ENCODE data around the gene PRAMEF1.

The PRAMEF1 gene

DNA sequence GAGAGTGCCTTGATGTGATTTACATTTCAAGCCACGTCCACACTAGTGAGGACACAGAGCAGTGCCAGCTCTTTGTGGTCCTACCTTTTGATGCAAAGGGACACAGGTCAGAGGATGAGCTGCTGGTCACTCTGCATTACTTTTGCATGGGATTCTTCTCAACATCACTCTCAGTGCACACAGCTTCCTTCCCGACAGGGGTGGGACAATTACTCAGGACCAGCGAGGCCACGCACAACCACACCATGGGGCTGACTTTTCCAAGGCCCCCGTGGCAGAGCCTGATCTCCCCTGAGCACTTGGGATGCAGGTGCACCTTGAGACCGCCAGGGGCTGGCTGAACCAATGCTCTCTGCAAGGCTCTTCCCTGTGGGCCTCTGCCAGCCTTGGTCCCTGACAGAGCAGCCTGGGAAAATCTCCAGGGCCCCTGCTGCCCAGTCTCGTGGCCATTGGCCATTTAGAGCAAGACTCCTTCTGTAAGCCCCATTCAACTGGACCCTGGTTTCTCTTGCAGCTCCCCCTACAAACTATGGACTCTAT lies 30.9 kb upstream of the PRAMEF1 start:
- Histone ChIP-seq H4K20me1 (ENCODE audit: insufficient read depth, low read length, poor library complexity, severe bottlenecking) (no peaks in the 10 kb centered on the region), H3K4me2 (ENCODE audit: low read depth, low read length, poor library complexity, severe bottlenecking) (no peak overlapping the region), H3K9me2 (replicated peaks; ENCODE audit: low read depth, low read length) (no peaks in the 10 kb centered on the region), H3K9me3 (ENCODE audit: insufficient read depth, low read depth, low read length) (no peaks in the 10 kb centered on the region), H3F3A (ENCODE audit: low read depth) (no peaks in the 10 kb centered on the region), H2AFZ (ENCODE audit: low read length) (no peak overlapping the region), H3K27me3 (ENCODE audit: insufficient read depth, low read length, poor library complexity, severe bottlenecking) (no peaks in the 10 kb centered on the region), H3K36me3 (ENCODE audit: insufficient read depth, low read length) (no peaks in the 10 kb centered on the region), H3K9ac (ENCODE audit: low read depth, low read length, poor library complexity, severe bottlenecking) (no peak overlapping the region), H3K79me2 (ENCODE audit: insufficient read depth, low read length) (no peaks in the 10 kb centered on the region), H3K4me1 (ENCODE audit: insufficient read depth, low read length, poor library complexity, severe bottlenecking) (no peaks in the 10 kb centered on the region), H3K4me3 (ENCODE audit: low read length, poor library complexity, severe bottlenecking) (no peak overlapping the region)
- TF ChIP-seq EZH2phosphoT487 (IDR thresholded peaks at IDR 0.05; ENCODE audit: borderline replicate concordance): no peak
- TF ChIP-seq, protein P1, sequence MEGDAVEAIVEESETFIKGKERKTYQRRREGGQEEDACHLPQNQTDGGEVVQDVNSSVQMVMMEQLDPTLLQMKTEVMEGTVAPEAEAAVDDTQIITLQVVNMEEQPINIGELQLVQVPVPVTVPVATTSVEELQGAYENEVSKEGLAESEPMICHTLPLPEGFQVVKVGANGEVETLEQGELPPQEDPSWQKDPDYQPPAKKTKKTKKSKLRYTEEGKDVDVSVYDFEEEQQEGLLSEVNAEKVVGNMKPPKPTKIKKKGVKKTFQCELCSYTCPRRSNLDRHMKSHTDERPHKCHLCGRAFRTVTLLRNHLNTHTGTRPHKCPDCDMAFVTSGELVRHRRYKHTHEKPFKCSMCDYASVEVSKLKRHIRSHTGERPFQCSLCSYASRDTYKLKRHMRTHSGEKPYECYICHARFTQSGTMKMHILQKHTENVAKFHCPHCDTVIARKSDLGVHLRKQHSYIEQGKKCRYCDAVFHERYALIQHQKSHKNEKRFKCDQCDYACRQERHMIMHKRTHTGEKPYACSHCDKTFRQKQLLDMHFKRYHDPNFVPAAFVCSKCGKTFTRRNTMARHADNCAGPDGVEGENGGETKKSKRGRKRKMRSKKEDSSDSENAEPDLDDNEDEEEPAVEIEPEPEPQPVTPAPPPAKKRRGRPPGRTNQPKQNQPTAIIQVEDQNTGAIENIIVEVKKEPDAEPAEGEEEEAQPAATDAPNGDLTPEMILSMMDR (conservative IDR thresholded peaks at IDR 0.05; ENCODE audit: low read length): peak; percentile 32; the same call in 1 of the 2 replicates

DNA sequence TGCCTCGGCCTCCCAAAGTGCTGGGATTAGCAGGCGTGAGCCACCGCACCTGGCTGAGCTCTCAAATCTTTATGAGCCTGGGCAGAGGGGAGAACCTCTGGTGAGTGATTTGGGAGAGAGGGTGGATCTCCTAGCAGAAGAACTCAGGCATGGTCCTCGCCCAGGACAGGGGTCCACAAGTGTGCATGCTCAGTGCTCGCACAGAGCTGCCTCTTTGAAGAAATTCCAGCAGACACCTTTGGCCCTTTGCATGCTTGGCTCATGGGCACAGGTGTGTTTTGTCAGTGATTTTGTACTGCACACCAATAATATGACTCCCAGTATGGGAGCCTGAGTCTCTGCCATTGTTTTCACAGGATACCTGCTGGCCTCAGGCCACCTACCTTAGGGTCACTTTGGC lies 29.4 kb upstream of the PRAMEF1 start:
- H3K27me3 ChIP-seq (ENCODE audit: insufficient read depth, low read length, poor library complexity, severe bottlenecking): no peaks in the 10 kb centered on the region
- H3K9ac ChIP-seq (ENCODE audit: low read depth, low read length, poor library complexity, severe bottlenecking): no peak overlapping the region
- no peaks in the 10 kb centered on the region for H3K79me2 ChIP-seq (ENCODE audit: insufficient read depth, low read length)
- H3K9me2 ChIP-seq (replicated peaks; ENCODE audit: low read depth, low read length): no peaks in the 10 kb centered on the region
- no peaks in the 10 kb centered on the region for H3K36me3 ChIP-seq (ENCODE audit: insufficient read depth, low read length)
- TF ChIP-seq EZH2phosphoT487 (IDR thresholded peaks at IDR 0.05; ENCODE audit: borderline replicate concordance): no peak
- TF ChIP-seq, protein P1 (conservative IDR thresholded peaks at IDR 0.05; ENCODE audit: low read length): no peak
- no peaks in the 10 kb centered on the region for H3K9me3 ChIP-seq (ENCODE audit: insufficient read depth, low read depth, low read length)
- no peaks in the 10 kb centered on the region for H3F3A ChIP-seq (ENCODE audit: low read depth)
- H2AFZ ChIP-seq (ENCODE audit: low read length): no peak overlapping the region
- H4K20me1 ChIP-seq (ENCODE audit: insufficient read depth, low read length, poor library complexity, severe bottlenecking): no peaks in the 10 kb centered on the region
- H3K4me3 ChIP-seq (ENCODE audit: low read length, poor library complexity, severe bottlenecking): no peak overlapping the region
- no peaks in the 10 kb centered on the region for H3K4me1 ChIP-seq (ENCODE audit: insufficient read depth, low read length, poor library complexity, severe bottlenecking)
- no peak overlapping the region for H3K4me2 ChIP-seq (ENCODE audit: low read depth, low read length, poor library complexity, severe bottlenecking)

DNA sequence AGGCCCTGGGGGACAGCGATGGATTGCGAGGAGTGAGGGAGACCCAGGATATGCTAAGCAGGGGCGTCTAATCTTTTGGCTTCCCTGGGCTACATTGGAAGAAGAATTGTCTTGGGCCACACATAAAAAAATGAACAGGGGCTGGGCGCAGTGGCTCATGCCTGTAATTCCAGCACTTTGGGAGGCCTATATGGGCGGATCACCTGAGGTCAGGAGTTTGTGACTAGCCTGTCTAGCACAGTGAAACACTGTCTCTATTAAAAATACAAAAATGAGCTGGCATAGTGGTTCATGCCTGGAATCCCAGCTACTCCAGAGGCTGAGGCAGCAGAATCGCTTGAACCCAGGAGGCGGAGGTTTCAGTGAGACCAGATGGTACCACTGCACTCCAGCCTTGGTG lies 28.4 kb upstream of the PRAMEF1 start:
- no peaks in the 10 kb centered on the region for H3K27me3 ChIP-seq (ENCODE audit: insufficient read depth, low read length, poor library complexity, severe bottlenecking)

More for the DNA sequence above, 28.4 kb upstream of the PRAMEF1 start:
- no peaks in the 10 kb centered on the region for H3K79me2 ChIP-seq (ENCODE audit: insufficient read depth, low read length)
- no peak overlapping the region for H2AFZ ChIP-seq (ENCODE audit: low read length)
- no peak overlapping the region for H3K4me3 ChIP-seq (ENCODE audit: low read length, poor library complexity, severe bottlenecking)
- H3K9me3 ChIP-seq (ENCODE audit: insufficient read depth, low read depth, low read length): no peaks in the 10 kb centered on the region
- no peaks in the 10 kb centered on the region for H3K36me3 ChIP-seq (ENCODE audit: insufficient read depth, low read length)
- H3K9me2 ChIP-seq (replicated peaks; ENCODE audit: low read depth, low read length): no peaks in the 10 kb centered on the region
- H3K9ac ChIP-seq (ENCODE audit: low read depth, low read length, poor library complexity, severe bottlenecking): no peak overlapping the region
- TF ChIP-seq, protein P1 (conservative IDR thresholded peaks at IDR 0.05; ENCODE audit: low read length): no peak
- no peak for TF ChIP-seq EZH2phosphoT487 (IDR thresholded peaks at IDR 0.05; ENCODE audit: borderline replicate concordance)
- no peaks in the 10 kb centered on the region for H4K20me1 ChIP-seq (ENCODE audit: insufficient read depth, low read length, poor library complexity, severe bottlenecking)
- H3F3A ChIP-seq (ENCODE audit: low read depth): no peaks in the 10 kb centered on the region
- H3K4me2 ChIP-seq (ENCODE audit: low read depth, low read length, poor library complexity, severe bottlenecking): no peak overlapping the region
- no peaks in the 10 kb centered on the region for H3K4me1 ChIP-seq (ENCODE audit: insufficient read depth, low read length, poor library complexity, severe bottlenecking)

Data from Loucy (cell line).